ENCODE results near the gene EPB42. TPM values are rescaled to one million over a fixed set of nuclear protein-coding genes. Genes with fewer than 3 reads are reported as not detected.

EPB42 gene
- total and polyA plus RNA-seq, 7 donors: 0.52 TPM; not detected in 6

DNA sequence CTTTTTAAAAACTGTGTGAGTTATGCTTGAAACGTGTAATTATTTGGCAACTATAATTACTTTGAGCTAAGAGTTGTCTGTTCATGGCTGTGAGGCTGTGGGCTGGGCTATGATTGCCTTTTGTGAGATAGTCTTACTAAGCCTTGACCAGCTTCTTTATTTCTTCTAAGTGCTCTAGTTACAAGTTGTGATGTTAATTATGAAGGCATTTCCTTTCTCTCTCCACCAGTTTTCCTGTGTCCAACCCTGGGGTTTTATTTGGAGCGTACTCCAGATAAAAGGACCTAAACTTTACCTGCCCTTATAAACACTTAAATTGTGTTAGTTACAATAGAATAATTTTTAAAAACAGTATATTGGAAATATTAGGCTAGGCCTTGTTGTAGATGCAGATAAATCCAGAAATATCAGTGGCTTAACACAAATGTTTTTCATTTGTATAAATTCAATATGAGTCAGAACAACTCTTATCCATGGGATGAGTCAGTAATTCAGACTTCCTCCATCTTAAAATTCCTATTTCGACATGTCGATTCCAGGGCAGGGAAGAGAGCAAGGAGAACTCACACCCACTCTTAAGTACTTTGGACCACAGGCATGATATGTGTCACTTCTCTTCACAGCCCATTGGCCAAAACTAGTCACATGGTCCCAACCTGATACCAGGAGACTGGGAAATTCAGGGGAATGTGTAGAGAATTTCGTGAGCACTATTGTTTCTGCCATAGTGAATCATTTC lies 70.5 kb downstream of the EPB42 start:
- Histone ChIP-seq H3K9me3 (no peaks in the 10 kb centered on the region), H3K4me3 (no peak overlapping the region), H3K27ac (no peak overlapping the region), H3K27me3 (ENCODE audit: insufficient read depth in 3 of 3, low read length in 2 of 3) (no peaks in the 10 kb centered on the region), H3K4me1 (no peaks in the 10 kb centered on the region), H3K36me3 (ENCODE audit: insufficient read depth in 1 of 2, low read depth in 1 of 2) (peaks cover 2 to 97% of the 10 kb centered on the region in 2 donors)
- ATAC-seq (peak in 1 of 4 donors; percentile 35), DNase-seq (no peak)
- intact Hi-C loops (cut with DNase I): no loop called here
- WGBS, 3 donors: 91 to 92% (median 91%) methylated on average over 5 of the region's 5 CpGs
- TF ChIP-seq, protein P1, sequence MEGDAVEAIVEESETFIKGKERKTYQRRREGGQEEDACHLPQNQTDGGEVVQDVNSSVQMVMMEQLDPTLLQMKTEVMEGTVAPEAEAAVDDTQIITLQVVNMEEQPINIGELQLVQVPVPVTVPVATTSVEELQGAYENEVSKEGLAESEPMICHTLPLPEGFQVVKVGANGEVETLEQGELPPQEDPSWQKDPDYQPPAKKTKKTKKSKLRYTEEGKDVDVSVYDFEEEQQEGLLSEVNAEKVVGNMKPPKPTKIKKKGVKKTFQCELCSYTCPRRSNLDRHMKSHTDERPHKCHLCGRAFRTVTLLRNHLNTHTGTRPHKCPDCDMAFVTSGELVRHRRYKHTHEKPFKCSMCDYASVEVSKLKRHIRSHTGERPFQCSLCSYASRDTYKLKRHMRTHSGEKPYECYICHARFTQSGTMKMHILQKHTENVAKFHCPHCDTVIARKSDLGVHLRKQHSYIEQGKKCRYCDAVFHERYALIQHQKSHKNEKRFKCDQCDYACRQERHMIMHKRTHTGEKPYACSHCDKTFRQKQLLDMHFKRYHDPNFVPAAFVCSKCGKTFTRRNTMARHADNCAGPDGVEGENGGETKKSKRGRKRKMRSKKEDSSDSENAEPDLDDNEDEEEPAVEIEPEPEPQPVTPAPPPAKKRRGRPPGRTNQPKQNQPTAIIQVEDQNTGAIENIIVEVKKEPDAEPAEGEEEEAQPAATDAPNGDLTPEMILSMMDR (IDR thresholded peaks at IDR 0.05): no peak

Other genes starting within 250 kb of the EPB42 start
- 10 to 100 TPM; 20.4 to 25.1 (median 22.9) TPM for gene UBR1, start 115.0 kb downstream of the EPB42 start, total RNA-seq
- gene UBR1, start 115.0 kb downstream of the EPB42 start, polyA plus RNA-seq: 10 to 100 TPM in 1 of 3 donors, 1 to 10 TPM in 2; 4.8 to 16.2 (median 5.4) TPM
- 10 to 100 TPM in 2 of 4 donors, 1 to 10 TPM in 2; 6.3 to 12.1 (median 9.1) TPM for gene TMEM62, start 87.4 kb downstream of the EPB42 start, total RNA-seq
- gene TMEM62, start 87.4 kb downstream of the EPB42 start, polyA plus RNA-seq: 10 to 100 TPM in 1 of 3 donors, 1 to 10 TPM in 2; 6.5 to 22.8 (median 6.6) TPM
- 10 to 100 TPM; 40.7 to 64.3 (median 50.4) TPM for gene CCNDBP1, start 35.6 kb downstream of the EPB42 start, total RNA-seq
- gene CCNDBP1, start 35.6 kb downstream of the EPB42 start, polyA plus RNA-seq: 10 to 100 TPM; 34.9 to 79.2 (median 36.4) TPM
- under 1 TPM in 1 of 4 donors, not detected in 3; 0.78 TPM for gene TGM5, start 45.9 kb upstream of the EPB42 start, total RNA-seq
- gene TGM5, start 45.9 kb upstream of the EPB42 start, polyA plus RNA-seq: under 1 TPM in 2 of 3 donors, not detected in 1; 0.03 to 0.06 TPM
- gene TGM7, start 81.2 kb upstream of the EPB42 start, total RNA-seq: 1 to 10 TPM in 1 of 4 donors, under 1 TPM in 1, not detected in 2; 0.86 to 4.8 TPM
- gene TGM7, start 81.2 kb upstream of the EPB42 start, polyA plus RNA-seq: under 1 TPM; 0.08 to 0.14 (median 0.11) TPM
- gene LCMT2, start 109.6 kb upstream of the EPB42 start, total RNA-seq: 1 to 10 TPM; 4.1 to 6.8 (median 5.8) TPM
- 1 to 10 TPM; 2.6 to 7.8 (median 2.7) TPM for gene LCMT2, start 109.6 kb upstream of the EPB42 start, polyA plus RNA-seq
- 10 to 100 TPM; 18.5 to 26.2 (median 21.9) TPM for gene ZSCAN29, start 150.0 kb upstream of the EPB42 start, total RNA-seq
- 10 to 100 TPM in 1 of 3 donors, 1 to 10 TPM in 2; 5.7 to 31.5 (median 7.2) TPM for gene ZSCAN29, start 150.0 kb upstream of the EPB42 start, polyA plus RNA-seq
- gene TUBGCP4, start 150.1 kb upstream of the EPB42 start, total RNA-seq: 10 to 100 TPM; 12.8 to 21.0 (median 19.2) TPM
- 10 to 100 TPM in 2 of 3 donors, 1 to 10 TPM in 1; 6.1 to 12.1 (median 11.9) TPM for gene TUBGCP4, start 150.1 kb upstream of the EPB42 start, polyA plus RNA-seq

Data from psoas muscle (tissue), 8 donors.